HG03280 (cell line): ENCODE data around the gene PRKAR1B.
"Not testable (repeated sequence)": the region's sequence is repeated elsewhere in the genome, so short reads cannot be mapped to it uniquely, and the experiment has no call there.

Experiments used
- ATAC-seq: cut with Tn5 transposase; IDR thresholded peaks from one replicate; pipeline ENCODE4 v1.9.1; 2021; ENCODE audit warnings: mild to moderate bottlenecking, moderate library complexity; ENCODE audit not compliant: unreplicated experiment

The PRKAR1B gene

DNA sequence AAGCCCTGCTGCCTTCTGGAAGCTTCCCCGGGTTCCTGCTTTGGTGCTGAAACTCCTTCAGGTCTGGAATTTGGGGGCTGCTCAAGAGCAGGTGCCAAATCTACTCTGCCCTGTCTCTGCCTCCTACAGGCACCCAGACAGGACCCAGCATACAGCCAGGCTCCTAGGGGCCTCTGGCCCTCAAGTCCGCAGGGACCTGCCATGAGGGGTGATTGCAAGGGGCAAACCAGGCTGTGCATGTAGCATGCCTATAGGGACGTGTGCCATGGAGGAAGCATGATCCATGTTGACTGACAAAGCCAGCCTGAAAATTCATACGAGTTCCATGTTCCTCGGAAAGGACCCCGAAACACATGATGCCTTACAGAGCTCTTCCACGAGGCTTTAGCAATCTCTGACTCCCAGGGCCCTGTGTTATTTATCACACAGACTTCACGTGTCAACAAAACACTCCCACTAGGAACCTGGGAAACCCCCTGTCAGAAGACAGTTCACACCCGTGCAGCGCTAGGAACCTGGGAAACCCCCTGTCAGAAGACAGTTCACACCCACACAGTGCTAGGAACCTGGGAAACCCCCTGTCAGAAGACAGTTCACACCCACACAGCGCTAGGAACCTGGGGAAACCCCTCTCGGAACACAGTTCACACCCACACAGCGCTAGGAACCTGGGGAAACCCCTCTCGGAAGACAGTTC, 75.9 kb downstream of the PRKAR1B start:
- no peak for ATAC-seq

DNA sequence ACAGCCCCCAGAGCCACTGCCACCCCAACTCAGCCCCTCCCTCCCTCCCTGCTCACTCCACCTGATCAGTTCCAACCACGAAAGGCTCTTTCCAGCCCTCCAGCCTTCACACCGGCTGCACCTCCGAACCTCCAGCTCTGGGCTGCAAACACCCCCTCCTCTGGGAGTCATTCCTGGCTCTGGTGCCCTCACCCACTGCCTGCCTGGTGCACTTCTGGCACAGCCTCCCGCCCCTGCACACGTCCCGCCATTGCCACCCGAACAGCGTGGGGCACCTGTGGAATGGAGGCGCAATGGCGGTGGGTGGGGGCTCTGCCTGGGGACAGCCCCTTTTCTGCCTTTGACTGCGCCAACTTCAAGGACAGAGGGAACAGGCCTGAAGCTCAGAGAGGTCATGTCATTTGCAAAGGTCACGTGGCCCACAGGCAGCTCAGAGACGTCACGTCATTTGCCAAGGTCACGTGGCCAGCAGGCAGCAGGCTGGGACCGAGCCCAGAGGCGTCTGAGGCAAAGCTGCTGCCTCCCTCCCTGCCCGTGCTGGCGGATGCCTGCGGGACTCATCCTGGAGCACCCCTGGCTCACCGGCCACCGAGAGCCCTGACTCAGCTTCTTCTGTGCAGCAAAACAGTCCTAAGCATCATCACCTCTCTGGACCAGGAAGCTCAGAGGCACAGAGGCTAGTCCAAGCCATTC, 76.6 kb downstream of the PRKAR1B start:
- ATAC-seq, result no peak

DNA sequence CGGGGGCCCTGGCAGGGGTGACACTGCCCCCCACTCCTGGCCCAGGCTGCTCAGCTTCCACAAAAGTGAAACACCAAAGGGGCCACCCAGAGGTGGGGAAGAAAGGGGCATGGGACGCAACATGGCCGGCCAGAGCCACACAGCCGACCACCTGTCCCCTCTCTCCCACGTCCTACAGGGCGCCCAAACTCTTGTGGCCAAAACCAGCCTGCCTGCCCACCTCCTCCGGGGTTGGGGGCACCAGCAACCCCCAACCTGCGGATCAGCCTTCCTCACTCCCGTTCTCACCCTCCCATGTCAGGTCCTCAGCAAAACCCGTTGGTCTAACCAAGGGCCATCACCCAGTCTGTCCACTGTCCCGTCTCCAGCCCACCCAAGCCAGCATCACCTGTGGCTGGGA, 80.1 kb downstream of the PRKAR1B start:
- ATAC-seq, result no peak

DNA sequence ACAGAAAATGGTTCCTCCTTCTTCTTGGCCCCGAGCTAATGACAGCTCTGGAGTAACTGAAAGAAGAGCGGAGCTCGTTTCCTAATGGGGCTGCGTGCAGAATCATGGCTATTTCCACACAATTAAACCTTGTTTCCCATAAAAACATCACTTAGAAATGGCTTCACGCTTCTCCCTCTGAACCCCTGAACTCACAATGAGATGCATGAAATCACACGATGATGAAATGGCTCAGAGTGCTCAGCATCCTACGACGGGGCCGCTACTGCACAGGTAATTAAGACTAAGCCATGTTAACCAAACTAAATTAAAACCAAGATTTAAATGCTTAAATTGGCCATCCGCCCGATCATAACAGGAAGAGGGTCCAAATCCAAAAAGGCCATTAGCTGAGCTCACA, 80.6 kb downstream of the PRKAR1B start:
- no peak for ATAC-seq

DNA sequence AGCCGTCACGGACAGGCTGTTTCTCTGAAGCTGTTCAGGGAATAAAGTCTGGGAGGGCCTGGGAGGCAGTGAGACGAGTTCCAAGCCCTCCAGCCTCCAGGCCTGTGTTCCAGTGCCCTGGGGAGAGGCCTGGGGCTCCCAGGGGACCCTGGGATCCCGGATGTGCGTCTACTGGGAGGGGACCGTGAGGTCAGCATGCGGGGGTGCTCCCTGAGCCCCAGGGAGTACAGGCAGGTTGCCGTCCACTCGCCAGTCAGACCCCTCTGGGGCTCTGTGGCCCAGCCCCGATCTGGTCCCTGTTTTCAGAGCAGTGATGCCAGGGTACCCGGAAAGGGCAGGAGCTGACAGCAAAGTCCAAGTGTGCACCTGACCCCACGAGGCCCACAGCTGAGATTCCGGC, 81.5 kb downstream of the PRKAR1B start:
- no peak for ATAC-seq

DNA sequence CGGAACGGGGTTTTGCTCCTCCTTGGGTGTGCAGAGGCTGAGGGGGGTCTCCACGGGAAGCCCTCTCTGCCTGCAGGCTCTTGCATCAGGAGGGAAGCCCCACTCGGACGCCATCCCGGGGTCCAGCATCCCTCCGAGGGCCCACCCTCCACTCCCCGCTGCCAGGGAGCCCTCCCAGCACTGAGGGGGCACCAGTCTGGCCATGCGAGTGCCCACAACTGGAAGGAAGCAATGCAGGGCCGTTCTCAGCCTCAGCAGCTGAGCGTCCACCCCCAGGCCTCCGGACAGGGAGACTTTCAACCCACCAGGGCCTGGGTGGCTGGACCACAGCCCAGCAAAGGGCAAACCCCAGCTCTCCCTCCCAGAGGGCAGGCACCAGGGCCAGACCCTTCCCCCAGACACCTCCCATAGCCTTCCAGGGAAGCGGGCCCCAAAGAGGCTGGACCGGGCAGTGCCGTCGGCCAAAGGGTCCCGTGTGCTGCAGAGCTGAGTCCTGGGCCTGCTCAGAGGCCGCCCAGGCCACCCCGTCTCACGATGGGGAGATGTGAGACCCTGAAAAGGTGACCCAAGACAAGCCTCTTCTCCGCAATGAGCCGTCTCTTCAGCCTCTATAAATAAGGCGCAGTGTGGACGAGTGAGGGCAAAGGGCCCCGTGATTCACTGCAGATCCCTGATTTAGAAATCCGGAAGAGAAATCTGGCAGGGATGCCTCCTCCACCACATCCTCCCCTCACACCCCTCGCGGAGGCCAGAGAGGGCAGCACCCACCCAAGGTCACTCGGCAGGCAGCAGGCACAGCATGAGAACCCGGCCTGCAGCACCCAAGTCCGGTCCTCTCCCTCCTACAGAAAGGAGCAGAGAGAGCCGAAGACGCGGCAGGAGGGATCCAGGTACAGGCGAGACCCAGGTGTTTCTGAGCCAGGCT, 82.4 kb downstream of the PRKAR1B start:
- ATAC-seq, result no peak

DNA sequence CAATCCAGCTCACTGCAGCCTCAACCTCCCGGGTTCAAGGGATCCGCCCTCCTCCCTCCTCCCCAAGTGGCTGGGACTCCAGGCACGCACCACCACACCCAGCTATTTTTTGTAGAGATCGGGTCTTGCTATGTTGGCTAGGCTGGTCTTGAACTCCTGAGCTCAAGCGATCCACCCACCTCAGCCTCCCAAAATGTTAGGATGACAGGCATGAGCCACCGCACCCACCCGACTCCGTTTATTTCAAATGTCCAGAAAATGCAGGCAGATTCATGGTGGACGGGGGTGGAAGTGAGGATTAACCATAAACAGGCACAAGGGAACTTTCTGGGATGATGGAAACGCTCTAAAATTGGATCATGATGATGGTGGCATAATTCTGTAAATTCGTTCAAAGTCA, 85.1 kb downstream of the PRKAR1B start:
- no peak for ATAC-seq

DNA sequence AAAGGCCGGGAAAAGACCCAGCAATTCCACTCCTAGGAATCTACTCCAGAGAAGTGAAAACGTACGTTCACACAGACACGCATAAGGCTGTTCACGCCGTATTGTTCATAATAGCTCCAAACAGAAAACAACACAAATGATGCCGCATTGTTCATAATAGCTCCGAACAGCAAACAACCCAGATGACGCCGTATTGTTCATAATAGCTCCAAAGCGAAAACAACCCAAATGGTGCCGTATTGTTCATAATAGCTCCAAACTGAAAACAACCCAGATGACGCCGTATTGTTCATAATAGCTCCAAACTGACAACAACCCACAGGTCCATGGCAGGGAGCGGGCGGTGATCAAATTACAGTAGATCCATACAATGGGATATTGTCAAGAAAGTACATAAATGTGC, 85.8 kb downstream of the PRKAR1B start:
- no peak for ATAC-seq

DNA sequence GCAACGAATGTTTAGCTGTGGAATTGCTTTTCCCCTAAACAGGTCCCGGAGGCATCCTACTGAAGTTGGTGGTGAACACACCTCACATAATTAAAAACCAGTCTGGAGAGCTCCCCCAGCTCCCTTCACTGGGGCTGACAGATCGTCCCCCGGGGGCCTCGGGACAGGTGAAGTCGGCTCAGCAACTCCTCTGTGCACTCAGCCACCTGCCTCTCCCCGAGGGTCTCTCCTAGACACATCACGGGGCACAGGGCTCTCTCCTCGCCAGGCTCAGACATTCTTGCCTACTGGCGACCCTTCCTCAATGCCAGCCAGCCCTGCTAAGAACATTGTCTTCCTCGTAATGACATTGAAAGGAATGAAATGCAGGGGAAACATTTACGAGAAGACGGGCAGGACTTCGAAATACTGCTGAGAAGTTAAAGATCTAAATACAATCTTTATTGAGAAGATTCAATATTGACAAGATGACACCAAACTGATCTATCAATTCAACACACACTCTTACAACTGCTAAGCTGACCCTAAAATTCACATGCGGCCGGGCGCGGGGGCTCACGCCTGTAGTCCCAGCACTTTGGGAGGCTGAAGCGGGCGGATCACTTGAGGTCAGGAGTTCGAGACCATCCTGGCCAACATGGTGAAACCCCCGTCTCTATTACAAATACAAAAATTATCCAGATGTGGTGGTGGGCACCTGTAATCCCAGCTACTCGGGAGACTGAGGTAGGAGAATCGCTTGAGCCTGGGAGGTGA, 88.6 kb downstream of the PRKAR1B start:
- no peak for ATAC-seq

DNA sequence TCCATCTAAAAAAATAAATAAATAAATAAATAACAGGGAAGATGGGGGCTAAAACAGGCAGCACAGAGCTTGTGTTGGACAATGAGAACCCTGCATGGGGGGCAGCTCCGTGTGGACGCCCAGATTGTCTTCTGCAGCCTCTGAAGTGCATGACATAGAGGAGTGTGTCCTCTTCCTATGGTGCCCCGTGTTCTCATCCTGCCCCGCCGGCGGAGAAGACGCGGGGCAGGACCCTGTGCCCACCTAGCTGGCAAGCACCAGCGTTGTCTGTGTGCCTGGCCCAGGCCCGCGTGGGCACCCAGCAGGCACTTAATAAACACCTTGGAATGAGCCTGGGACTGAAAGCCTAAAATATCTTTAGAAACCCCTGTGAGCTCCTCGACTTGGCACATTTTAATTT, 89.3 kb downstream of the PRKAR1B start:
- ATAC-seq, result no peak

DNA sequence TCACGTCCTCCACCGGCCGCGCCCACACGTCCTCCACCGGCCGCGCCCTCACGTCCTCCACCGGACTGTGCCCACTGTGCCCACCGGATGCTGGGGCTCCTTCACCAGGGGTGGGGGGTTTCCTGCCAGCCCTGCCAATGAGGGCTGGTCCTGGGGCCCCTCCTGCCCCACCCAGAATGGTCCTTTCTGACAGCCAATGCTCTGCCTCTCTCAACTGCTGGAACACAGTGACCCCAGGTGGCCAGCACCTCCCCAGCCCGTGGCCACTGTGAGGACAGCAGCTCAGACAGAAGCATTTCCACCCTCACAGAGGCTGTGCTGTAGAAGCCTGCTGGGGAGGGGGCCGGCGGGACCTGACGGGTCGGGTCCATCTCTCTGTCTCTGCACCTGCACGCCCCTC, 90.7 kb downstream of the PRKAR1B start:
- ATAC-seq, result no peak

DNA sequence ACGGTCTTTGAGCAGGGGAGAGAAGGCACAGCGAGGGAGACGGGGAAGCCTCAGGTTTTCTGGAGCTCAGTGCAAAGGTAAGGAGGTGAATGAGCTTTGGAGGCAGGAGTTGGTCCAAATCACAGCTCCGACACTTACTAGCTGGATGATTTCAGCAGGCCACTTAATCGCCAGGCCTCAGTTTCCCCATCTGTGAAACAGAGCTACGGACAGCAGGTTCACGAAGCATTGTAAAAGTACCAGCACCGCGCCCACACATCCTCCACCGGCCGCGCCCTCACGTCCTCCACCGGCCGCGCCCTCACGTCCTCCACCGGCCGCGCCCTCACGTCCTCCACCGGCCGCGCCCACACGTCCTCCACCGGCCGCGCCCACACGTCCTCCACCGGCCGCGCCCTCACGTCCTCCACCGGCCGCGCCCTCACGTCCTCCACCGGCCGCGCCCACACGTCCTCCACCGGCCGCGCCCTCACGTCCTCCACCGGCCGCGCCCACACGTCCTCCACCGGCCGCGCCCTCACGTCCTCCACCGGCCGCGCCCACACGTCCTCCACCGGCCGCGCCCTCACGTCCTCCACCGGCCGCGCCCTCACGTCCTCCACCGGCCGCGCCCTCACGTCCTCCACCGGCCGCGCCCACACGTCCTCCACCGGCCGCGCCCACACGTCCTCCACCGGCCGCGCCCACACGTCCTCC, 91.2 kb downstream of the PRKAR1B start:
- not testable (repeated sequence) for ATAC-seq

DNA sequence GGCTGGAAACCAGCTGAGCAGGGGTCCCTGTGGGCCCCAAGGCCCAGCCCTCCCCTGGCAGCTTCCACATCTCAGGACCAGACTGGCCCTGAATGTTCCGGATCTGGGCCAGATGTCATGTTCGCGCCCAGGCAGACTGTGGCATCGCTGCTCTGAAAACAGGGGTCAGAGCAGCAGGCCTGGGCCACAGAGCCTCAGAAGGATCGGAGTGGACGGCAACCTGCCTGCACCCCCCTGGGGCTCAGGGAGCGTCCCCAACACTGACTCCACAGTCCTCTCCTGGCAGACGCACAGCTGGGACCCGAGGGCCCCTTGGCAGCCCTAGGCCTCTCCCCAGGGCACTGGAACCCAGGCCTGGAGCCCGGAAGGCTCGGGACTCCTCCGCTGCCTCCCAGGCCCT, 91.9 kb downstream of the PRKAR1B start:
- ATAC-seq, result no peak

DNA sequence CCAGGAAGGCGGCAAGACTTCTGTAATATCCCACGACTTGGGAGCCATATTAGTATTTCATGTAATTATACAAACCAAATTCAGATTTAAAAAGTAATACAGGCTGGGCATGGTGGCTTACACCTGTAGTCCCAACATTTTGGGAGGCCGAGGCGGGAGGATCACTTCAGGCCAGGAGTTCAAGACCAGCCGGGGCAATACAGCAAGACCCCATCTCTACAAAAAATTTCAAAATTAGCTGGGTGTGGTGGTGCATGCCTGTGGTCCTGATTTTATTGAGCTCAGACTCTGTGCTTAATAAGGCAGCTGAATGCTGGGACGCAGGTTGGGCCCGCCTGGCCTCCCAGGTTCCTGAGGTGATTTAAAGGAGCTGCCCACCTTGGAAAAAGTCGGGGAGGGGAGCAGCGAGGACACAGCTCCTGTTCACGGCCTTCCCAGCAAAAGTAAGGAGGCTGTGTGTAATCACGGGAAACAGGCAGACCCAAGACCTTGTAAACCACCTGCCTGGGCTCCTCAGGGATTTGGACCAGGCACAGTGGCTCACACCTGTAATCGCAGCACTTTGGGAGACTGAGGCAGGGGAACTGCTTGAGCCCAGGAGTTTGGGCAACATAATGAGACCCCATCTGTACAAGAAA, 93.6 kb downstream of the PRKAR1B start:
- no peak for ATAC-seq

DNA sequence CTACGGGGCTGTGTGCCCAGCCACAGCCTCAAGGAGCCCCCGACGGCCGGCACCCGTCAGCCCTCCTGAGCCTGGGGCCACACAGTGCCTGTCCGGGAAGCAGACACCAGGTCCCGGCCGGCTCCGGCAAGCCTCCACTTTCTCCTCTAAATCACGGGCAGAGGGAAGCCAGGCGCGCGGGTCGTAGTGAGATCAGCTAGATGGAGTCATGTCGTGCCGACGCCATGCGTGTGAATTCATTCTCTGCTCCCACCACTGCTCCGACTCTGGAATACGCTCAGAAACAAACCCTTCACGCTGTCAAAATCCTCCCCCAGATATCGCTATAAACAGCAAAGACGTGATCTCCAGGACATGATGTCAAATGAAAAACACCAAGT, 94.3 kb downstream of the PRKAR1B start:
- ATAC-seq, result no peak

DNA sequence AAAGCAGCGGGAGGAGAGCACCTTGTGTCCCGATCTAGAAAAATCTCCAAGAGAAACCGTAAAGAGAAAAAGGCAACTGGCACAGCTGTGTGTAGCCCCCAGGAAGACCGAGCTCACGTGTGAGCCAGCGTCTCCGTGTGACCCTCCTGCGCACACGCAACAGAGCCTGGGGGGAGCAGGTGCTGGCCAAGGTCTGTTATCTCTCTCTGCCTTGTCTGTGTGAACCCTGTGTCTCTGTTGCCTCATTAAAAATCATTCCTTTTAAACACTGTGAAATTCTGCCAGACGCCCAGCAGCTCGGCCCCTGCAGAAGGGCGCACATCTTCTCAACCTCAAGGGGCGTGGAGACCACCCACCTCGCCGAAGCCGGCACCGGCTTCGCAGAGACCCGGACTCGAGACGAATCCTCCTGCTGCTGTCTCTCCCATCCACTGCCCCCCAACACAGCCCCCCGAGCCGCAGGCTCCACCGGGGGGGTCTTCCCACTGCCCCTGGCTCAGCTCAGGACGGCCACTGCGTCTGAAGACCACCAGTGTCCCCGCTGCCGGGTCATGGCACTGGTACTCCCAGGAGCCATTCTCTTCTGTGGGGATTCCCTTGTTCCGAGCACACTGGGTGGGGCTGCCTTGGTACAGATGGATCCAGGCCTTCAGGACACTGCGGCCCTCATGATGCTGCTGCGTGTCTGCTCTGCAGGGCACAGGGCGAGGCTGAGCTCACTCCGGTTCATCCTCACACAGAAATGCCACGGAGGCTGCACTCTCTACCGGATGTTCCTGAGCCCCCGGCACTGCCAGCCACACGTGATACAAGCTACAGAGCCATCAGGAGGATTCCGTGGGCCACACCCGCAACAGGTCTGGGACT, 94.9 kb downstream of the PRKAR1B start:
- ATAC-seq, result no peak

DNA sequence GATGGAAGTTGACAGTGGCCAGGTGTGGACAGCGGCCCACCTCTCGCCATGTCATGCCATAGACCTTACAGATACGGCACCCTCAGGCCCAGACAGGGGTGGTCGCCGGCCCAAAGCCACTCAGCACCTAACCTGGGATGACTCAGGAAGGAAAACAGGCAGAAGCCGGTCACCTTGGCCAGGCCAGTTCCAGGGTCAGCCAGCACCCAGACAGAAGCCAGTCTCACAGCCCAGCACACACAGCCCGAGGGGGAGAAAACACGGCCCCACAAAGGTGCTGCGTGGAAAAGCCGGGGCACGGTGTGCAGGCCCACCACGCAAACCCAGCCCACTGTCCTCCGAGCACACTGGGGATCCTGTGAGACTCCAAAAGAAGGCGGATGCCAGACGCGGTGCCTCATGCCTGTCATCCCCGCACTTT, 95.8 kb downstream of the PRKAR1B start:
- ATAC-seq, result no peak

DNA sequence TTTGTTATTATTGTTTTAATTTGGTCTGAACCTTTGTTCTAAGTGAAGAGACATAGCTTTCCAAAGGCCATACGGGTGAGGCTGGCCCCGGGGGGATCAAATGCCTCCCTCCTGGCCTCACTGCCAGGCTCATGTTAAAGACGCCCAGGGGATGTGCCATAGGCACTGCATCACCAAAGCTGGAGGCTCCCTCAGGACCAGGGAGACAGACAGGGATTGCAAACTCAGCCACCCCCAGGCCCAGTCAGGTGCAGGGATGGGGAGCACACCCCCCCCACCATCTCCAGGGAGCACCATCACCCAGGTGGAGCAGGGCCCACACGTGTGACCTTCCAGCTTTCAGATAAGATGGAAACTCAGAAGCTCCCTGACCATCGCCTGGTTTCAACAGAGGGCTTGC, 96.5 kb downstream of the PRKAR1B start:
- ATAC-seq, result no peak

DNA sequence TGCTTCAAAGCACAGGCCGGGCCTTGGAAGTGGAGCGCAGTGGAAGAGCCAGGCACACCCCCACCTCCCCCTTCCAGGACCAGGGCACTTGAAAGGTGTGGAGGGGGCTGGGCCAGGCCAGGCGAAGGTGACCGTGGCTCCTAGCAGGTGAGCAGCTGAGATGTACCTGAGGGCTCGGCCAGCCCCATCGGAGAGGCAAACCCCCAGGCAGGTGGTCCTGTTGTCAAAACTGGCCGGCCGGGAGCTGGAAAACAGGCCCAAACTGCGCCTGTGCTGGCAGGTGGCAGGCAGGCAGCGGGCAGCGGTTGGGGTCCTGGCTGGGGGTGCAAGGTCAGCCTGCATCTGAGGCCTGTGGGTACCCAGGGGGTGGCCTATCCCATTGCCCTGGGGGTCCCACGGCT, 97.0 kb downstream of the PRKAR1B start:
- ATAC-seq, result no peak
